ENCODE results near the gene FGD5. TPM values are rescaled to one million over a fixed set of nuclear protein-coding genes. Genes with fewer than 3 reads are reported as not detected.

Gene FGD5
- total RNA-seq, 1 donor from 2014 or later: 0.05 TPM

- intact Hi-C loops (cut with micrococcal nuclease): no loop called here
Measured at GRCh38 chr3:14849638-14850230, 31.0 kb downstream of the FGD5 start.

- intact Hi-C loops (cut with micrococcal nuclease): no loop called here
Measured at GRCh38 chr3:14852058-14852594, 33.4 kb downstream of the FGD5 start.

- intact Hi-C loops (cut with micrococcal nuclease): no loop called here
Measured at GRCh38 chr3:14852717-14853116, 34.0 kb downstream of the FGD5 start.

GRCh38 chr3:14853271-14853951 lies 34.6 kb downstream of the FGD5 start:
- intact Hi-C loops (cut with micrococcal nuclease): no loop called here

GRCh38 chr3:14857506-14857905 lies 38.7 kb downstream of the FGD5 start:
- intact Hi-C loops (cut with micrococcal nuclease): no loop called here

- intact Hi-C loops (cut with micrococcal nuclease): no loop called here
Measured at GRCh38 chr3:14858105-14858504, 39.3 kb downstream of the FGD5 start.

- intact Hi-C loops (cut with micrococcal nuclease): no loop called here
Measured at GRCh38 chr3:14859880-14860279, 41.1 kb downstream of the FGD5 start.

GRCh38 chr3:14861031-14861430 lies 42.3 kb downstream of the FGD5 start:
- intact Hi-C loops (cut with micrococcal nuclease): no loop called here

- intact Hi-C loops (cut with micrococcal nuclease): no loop called here
Measured at GRCh38 chr3:14861446-14862302, 42.9 kb downstream of the FGD5 start.

GRCh38 chr3:14862303-14862660 lies 43.5 kb downstream of the FGD5 start:
- intact Hi-C loops (cut with micrococcal nuclease): no loop called here

- intact Hi-C loops (cut with micrococcal nuclease): no loop called here
Measured at GRCh38 chr3:14862661-14863230, 44.0 kb downstream of the FGD5 start.

GRCh38 chr3:14863333-14864100 lies 44.8 kb downstream of the FGD5 start:
- intact Hi-C loops (cut with micrococcal nuclease): no loop called here

GRCh38 chr3:14864131-14864530 lies 45.4 kb downstream of the FGD5 start:
- intact Hi-C loops (cut with micrococcal nuclease): no loop called here

- intact Hi-C loops (cut with micrococcal nuclease): no loop called here
Measured at GRCh38 chr3:14866627-14867026, 47.9 kb downstream of the FGD5 start.

- intact Hi-C loops (cut with micrococcal nuclease): no loop called here
Measured at GRCh38 chr3:14867936-14868570, 49.3 kb downstream of the FGD5 start.

GRCh38 chr3:14869917-14870782 lies 51.4 kb downstream of the FGD5 start:
- intact Hi-C loops (cut with micrococcal nuclease): no loop called here

GRCh38 chr3:14870783-14871060 lies 52.0 kb downstream of the FGD5 start:
- intact Hi-C loops (cut with micrococcal nuclease): no loop called here

- intact Hi-C loops (cut with micrococcal nuclease): no loop called here
Measured at GRCh38 chr3:14871456-14872200, 52.9 kb downstream of the FGD5 start.

GRCh38 chr3:14872706-14873105 lies 53.9 kb downstream of the FGD5 start:
- intact Hi-C loops (cut with micrococcal nuclease): no loop called here
